ENCODE data around the gene TM2D3.

GRCh38 chr15:101641129-101641764, 10.9 kb downstream of the TM2D3 start:
- TF ChIP-seq CTCF (IDR thresholded peaks at IDR 0.05; ENCODE audit: low read length) = peak; percentile 96
- no peak for TF ChIP-seq EZH2 (optimal IDR thresholded peaks at IDR 0.05; ENCODE audit: low read depth, low read length)
